Gastrocnemius medialis (tissue), 4 donors: ENCODE data around the gene IFNW1. TPM values are rescaled to one million over a fixed set of nuclear protein-coding genes. Genes with fewer than 3 reads are reported as not detected.

Source experiments
- ATAC-seq, 2 donors: fragments of 150-250 bp; one replicate each; pipeline ENCODE4 v1.9.1; 2016
- DNase-seq, 2 donors: peaks; one replicate each; pipeline ENCODE4 v3.0.0-alpha.2; 2019
- H3K27ac ChIP-seq, 4 donors: fragments of 200-600 bp; sonication (generic); 1 replicate in 1 of 4; 2 replicates in 3 of 4; pipeline ENCODE4 v1.5.1; 2016 to 2018; ENCODE audit warnings: mild to moderate bottlenecking in 2 of 4, moderate library complexity in 1 of 4
- H3K27me3 ChIP-seq, 3 donors: fragments of 200-600 bp; sonication (generic) in 2 of 3; 1 replicate in 1 of 3; 2 replicates in 2 of 3; pipeline versions ENCODE4 v1.5.1 to v1.6.0; 2016 to 2019; ENCODE audit warnings: mild to moderate bottlenecking in 1 of 3, moderate library complexity in 1 of 3
- H3K36me3 ChIP-seq, 2 donors: fragments of 200-600 bp; sonication (generic) in 1 of 2; one replicate each; pipeline ENCODE4 v1.5.1; 2017 to 2018
- H3K4me1 ChIP-seq, 2 donors: fragments of 200-600 bp; sonication (generic) in 1 of 2; one replicate each; pipeline ENCODE4 v1.5.1; 2016 to 2017; ENCODE audit warnings: mild to moderate bottlenecking in 2 of 2
- H3K4me3 ChIP-seq, 4 donors: fragments of 200-600 bp; sonication (generic) in 3 of 4; 1 replicate in 1 of 4; 2 replicates in 3 of 4; pipeline ENCODE4 v1.5.1; 2016 to 2019; ENCODE audit warnings: mild to moderate bottlenecking in 2 of 4
- H3K9me3 ChIP-seq, 3 donors: fragments of 200-600 bp; sonication (generic) in 2 of 3; 1 replicate in 1 of 3; 2 replicates in 2 of 3; pipeline ENCODE4 v1.5.1; 2016 to 2019
- POLR2A ChIP-seq, 2 donors: fragments of 450-650 bp; IDR thresholded peaks; one replicate each; pipeline ENCODE4 v1.6.1; 2017; ENCODE audit warnings: antibody characterized with exemption in 2 of 2, mild to moderate bottlenecking in 2 of 2, moderate library complexity in 2 of 2
- in situ Hi-C, 4 donors: fragments of 200-750 bp; cut with MboI; loops; one replicate each; pipeline versions ENCODE4 v1.15.0 to v1.8.0; 2017; ENCODE audit warnings: low sequenced_read_pairs in 4 of 4
- intact Hi-C: fragments of 100-400 bp; cut with DNase I; formaldehyde crosslinking; loops from one replicate; pipeline ENCODE4 v1.15.1; 2023; ENCODE audit warnings: low total_unique reads
- total RNA-seq, 4 donors: library from RNA; depleted of rRNA; stranded (reverse); fragments of >200 nt; gene quantifications; one replicate each; pipeline versions ENCODE4 v1.1.0 to v1.2.3, GENCODE V29; 2016
- TF ChIP-seq, protein P1 (sequence below), 5 experiments: fragments of 450-650 bp in 3 of 5; fragments of 200-600 bp in 2 of 5; sonication (generic) in 2 of 5; IDR thresholded peaks in 4 of 5; conservative IDR thresholded peaks in 1 of 5; 1 replicate in 4 of 5; 2 replicates in 1 of 5; pipeline ENCODE4 v1.5.1; 2016 to 2019; ENCODE audit warnings: antibody characterized with exemption in 5 of 5, mild to moderate bottlenecking in 3 of 5, moderate library complexity in 3 of 5

The IFNW1 gene
- total RNA-seq, 4 donors from 2014 or later, result not detected

DNA sequence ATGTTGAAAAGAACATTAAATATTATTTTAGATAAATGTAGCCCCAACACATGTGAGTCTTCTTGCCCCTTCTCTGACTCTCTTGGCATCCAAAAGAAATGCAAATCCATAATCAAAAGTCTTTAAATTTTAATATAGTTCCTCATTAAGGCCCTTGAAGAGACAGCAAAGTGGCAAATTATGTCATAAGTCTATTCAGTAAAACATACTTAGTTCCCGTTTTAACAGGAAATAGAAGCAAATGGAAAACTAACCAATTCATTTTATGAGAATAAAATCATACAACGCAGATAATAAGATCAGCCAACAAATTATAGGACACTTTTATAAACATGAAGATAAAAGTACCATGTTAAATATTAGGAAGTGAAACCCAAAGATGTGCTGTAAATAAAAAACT lies 43.8 kb downstream of the IFNW1 start:
- in situ Hi-C loops, result no loop called here
- H3K9me3 ChIP-seq, result no peaks in the 10 kb centered on the region

DNA sequence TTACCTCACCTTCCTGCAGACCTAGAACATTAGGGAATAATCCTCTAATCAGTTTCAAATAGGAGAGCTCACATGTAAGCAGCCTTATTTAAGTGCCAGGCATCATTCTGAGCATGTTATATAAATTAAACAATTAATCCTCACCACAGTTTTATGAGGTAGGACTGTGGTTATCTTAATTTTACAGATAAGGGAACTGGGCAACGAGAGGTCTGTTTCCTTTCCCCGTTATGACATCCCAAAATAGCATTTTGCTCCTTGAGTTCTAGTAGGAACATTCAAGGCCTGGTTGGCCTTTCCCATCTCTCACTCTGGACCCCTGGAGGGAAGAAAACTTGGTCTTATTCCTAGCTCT lies 44.8 kb downstream of the IFNW1 start:
- DNase-seq, result no peak
- in situ Hi-C loops, result no loop called here

More for the DNA sequence above, 43.8 kb downstream of the IFNW1 start:
- ATAC-seq (no peak), DNase-seq (no peak)
- Histone ChIP-seq H3K4me3 (no peak overlapping the region), H3K36me3 (no peaks in the 10 kb centered on the region), H3K4me1 (peaks cover 0 to 15% of the 10 kb centered on the region in 2 donors), H3K27ac (no peak overlapping the region), H3K27me3 (no peaks in the 10 kb centered on the region)
- intact Hi-C loops, result loop anchor here (10.0 kb wide), 1 partner anchor 743 kb away; no protein-coding TSS in a partner anchor
- TF ChIP-seq POLR2A (IDR thresholded peaks at IDR 0.05), result no peak
- TF ChIP-seq, protein P1, sequence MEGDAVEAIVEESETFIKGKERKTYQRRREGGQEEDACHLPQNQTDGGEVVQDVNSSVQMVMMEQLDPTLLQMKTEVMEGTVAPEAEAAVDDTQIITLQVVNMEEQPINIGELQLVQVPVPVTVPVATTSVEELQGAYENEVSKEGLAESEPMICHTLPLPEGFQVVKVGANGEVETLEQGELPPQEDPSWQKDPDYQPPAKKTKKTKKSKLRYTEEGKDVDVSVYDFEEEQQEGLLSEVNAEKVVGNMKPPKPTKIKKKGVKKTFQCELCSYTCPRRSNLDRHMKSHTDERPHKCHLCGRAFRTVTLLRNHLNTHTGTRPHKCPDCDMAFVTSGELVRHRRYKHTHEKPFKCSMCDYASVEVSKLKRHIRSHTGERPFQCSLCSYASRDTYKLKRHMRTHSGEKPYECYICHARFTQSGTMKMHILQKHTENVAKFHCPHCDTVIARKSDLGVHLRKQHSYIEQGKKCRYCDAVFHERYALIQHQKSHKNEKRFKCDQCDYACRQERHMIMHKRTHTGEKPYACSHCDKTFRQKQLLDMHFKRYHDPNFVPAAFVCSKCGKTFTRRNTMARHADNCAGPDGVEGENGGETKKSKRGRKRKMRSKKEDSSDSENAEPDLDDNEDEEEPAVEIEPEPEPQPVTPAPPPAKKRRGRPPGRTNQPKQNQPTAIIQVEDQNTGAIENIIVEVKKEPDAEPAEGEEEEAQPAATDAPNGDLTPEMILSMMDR (IDR thresholded peaks at IDR 0.05 in 4 of 5, conservative IDR thresholded peaks at IDR 0.05 in 1 of 5), result no peak

DNA sequence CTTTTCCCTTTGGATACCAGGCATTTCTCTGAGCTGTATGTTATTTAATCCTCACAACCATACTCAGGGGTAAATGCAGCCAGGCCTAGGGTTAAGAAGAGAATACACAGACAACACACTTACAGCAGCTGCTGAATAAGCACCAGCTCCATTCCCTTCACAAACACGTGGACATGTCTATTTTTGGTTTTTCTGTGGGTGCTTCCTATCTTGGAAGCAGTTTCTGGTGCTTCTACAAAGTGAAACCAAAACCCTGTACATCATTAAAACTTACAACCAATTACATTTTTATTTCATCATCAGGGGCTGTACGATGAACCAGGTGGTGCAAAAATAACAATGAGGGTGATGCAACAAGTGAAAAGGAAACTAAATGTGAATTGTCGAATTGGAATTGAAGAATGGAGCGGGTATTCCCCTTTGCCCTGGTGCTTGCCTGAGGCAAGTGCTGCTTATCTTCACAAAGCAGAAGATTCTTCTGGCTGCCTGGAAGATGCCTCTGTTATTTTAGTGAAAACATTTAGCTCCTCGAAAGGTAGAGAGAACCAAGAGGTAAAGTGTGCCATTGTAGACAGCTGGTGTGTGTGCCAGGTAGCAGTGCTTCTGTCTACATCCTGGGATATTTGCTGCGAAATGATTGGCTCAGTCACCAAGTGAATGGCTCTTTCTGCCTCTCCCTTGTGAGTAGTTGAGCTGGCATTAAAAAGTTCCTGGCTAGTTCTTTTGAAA lies 45.3 kb downstream of the IFNW1 start:
- Histone ChIP-seq H3K36me3 (no peaks in the 10 kb centered on the region), H3K4me3 (peak overlapping the region; percentile 30 to 40 (median 36)), H3K27ac (peak overlapping the region; percentile 46 to 64 (median 57)), H3K4me1 (peaks cover 0 to 15% of the 10 kb centered on the region in 2 donors), H3K27me3 (no peaks in the 10 kb centered on the region), H3K9me3 (no peaks in the 10 kb centered on the region)
- peak; percentile 69 to 90 for ATAC-seq
- intact Hi-C loops (loop anchor here (10.0 kb wide), 1 partner anchor 742 kb away; no protein-coding TSS in a partner anchor), in situ Hi-C loops (no loop called here)
- no peak for TF ChIP-seq POLR2A (IDR thresholded peaks at IDR 0.05)
- TF ChIP-seq, protein P1 (IDR thresholded peaks at IDR 0.05 in 4 of 5, conservative IDR thresholded peaks at IDR 0.05 in 1 of 5), result no peak
- no peak for DNase-seq

More for the DNA sequence above, 44.8 kb downstream of the IFNW1 start:
- ATAC-seq, result no peak
- Histone ChIP-seq H3K9me3 (no peaks in the 10 kb centered on the region), H3K27ac (peak overlapping the region; percentile 46 to 64 (median 57)), H3K4me1 (peaks cover 0 to 15% of the 10 kb centered on the region in 2 donors), H3K27me3 (no peaks in the 10 kb centered on the region), H3K36me3 (no peaks in the 10 kb centered on the region), H3K4me3 (peak overlapping the region in 2 of 4 donors; percentile 32 to 40)
- intact Hi-C loops, result loop anchor here (10.0 kb wide), 1 partner anchor 742 kb away; no protein-coding TSS in a partner anchor
- TF ChIP-seq POLR2A (IDR thresholded peaks at IDR 0.05), result no peak
- TF ChIP-seq, protein P1 (IDR thresholded peaks at IDR 0.05 in 4 of 5, conservative IDR thresholded peaks at IDR 0.05 in 1 of 5), result no peak

DNA sequence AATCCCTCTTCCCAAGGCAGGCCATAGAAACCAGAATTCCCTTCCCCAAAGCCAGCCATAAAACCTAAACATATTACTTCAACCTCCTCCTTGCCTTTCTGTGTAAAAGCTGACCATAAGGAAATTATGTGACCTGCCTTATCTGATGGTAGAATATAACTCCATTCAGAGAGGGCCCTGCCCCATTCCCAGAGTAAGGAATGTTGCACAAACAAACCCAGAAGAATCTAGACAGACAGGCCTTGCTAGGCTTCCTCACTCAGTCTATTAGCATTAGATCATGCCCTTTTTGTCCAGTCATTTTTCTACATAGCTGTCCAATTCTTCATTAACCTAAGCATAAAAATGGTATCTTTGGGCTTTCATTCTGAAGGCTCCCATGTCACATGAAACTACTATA lies 46.1 kb downstream of the IFNW1 start:
- no peak overlapping the region for H3K4me3 ChIP-seq
- H3K9me3 ChIP-seq, result no peaks in the 10 kb centered on the region
- TF ChIP-seq, protein P1 (IDR thresholded peaks at IDR 0.05 in 4 of 5, conservative IDR thresholded peaks at IDR 0.05 in 1 of 5), result no peak
- TF ChIP-seq POLR2A (IDR thresholded peaks at IDR 0.05), result no peak
- in situ Hi-C loops (no loop called here), intact Hi-C loops (loop anchor here (10.0 kb wide), 1 partner anchor 741 kb away; no protein-coding TSS in a partner anchor)
- no peaks in the 10 kb centered on the region for H3K27me3 ChIP-seq
- H3K4me1 ChIP-seq, result peaks cover 0 to 15% of the 10 kb centered on the region in 2 donors
- DNase-seq (no peak), ATAC-seq (no peak)
- no peaks in the 10 kb centered on the region for H3K36me3 ChIP-seq
- H3K27ac ChIP-seq, result peak overlapping the region in 3 of 4 donors; percentile 46 to 64 (median 58)

Other genes with a start within 250 kb of the IFNW1 start
- under 1 TPM; 0.15 to 0.71 (median 0.44) TPM for gene HACD4, start 110.2 kb downstream of the IFNW1 start, total RNA-seq
- not detected for gene IFNB1, start 63.9 kb downstream of the IFNW1 start, total RNA-seq
- not detected for gene IFNA21, start 24.8 kb upstream of the IFNW1 start, total RNA-seq
- not detected for gene IFNA4, start 45.8 kb upstream of the IFNW1 start, total RNA-seq
- gene IFNA7, start 60.4 kb upstream of the IFNW1 start, total RNA-seq, result not detected
- not detected for gene IFNA10, start 65.3 kb upstream of the IFNW1 start, total RNA-seq
- not detected for gene IFNA16, start 75.5 kb upstream of the IFNW1 start, total RNA-seq
- not detected for gene IFNA17, start 86.4 kb upstream of the IFNW1 start, total RNA-seq
- not detected for gene IFNA14, start 98.2 kb upstream of the IFNW1 start, total RNA-seq
- not detected for gene IFNA5, start 163.5 kb upstream of the IFNW1 start, total RNA-seq
- 1 to 10 TPM; 5.2 to 8.2 (median 6.5) TPM for gene KLHL9, start 193.6 kb upstream of the IFNW1 start, total RNA-seq
- gene IFNA6, start 209.1 kb upstream of the IFNW1 start, total RNA-seq, result not detected
- gene IFNA13, start 226.2 kb upstream of the IFNW1 start, total RNA-seq, result not detected
- not detected for gene IFNA2, start 243.6 kb upstream of the IFNW1 start, total RNA-seq